ENCODE results near the gene AGBL3.

Gene AGBL3

DNA sequence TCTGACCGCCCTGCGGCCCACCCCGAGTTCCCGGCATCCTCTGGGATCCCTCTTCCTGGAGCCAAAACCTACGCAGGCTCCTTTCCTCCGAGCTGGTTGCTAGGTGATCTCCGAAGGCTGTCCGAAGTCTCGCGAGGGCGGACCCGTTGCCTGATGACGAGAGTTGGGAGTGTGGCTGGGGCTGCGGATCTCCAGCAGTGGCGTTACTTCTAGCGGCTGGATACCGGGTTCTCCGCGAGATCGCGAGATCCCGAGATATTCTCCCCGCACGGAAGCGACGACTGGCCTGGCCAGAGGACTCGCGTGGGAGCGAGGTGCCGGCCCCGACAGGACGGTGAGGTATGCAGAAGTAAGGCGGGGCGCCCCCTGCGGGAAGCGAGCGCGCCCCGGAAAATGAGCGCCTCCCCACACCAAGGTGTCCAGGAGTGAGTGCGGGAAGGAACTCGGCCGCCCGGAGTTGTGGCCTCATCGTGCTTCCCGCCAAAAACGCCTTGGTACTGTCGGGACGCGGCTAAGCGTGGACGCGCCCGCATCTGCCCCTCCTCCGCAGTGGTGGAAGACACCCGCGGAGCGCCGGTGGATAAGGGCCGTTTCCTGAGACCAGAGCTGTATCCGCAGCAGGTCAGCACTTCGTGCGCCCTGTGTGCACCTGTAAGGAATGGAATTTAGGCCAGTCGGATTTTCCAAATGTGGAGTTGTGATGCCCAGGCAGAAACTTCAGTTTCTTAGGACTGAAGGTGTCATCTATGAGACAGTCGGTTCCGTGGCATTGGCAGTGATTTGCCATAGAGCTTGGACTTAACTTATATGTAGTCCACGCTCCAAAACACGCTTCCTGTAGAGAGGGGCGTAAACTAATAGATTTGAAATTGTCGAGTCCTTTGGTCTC lies at the start of gene AGBL3:
AGBL3 (plus strand) TSS at position 146 of the 889 bp plus-strand sequence. CDS start 1,426 bp downstream, outside the sequence.
- peak; percentile 90 for DNase-seq

DNA sequence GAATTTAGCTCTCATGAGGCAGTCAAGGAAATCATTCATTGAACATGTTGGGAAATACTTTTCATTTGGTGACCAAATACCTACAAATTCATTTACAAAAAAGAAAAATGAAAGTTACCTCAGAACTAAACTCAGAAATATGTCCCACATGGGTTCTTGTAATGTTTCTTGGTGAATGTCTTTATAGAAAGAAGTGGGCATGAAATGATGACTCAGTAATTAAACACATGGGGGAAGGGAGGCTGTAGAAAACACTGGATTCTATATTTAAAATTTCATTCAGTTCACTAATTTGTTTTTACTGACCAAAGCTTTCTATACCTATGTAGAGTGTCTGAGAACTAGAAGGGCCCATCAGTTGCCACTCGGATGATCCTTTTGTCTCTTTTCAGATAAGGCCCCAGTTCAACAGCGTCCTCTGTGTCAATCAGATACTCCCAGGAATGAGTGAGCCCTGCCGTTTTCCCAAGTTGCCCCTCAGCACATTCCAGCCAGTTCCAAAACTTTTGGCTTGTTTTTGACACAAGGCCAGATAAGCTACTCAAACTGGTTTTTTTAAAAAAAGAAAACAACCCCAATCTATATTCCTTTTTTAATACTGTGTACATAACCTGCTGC lies 49.3 kb upstream of the AGBL3 start:
- DNase-seq, result no peak

- no peak for DNase-seq
Observed at GRCh38 chr7:134938141-134938540, 48.2 kb upstream of the AGBL3 start.

- DNase-seq, result no peak
Observed at GRCh38 chr7:134939136-134939535, 47.2 kb upstream of the AGBL3 start.

GRCh38 chr7:134940729-134941128 lies 45.6 kb upstream of the AGBL3 start:
- no peak for DNase-seq

DNA sequence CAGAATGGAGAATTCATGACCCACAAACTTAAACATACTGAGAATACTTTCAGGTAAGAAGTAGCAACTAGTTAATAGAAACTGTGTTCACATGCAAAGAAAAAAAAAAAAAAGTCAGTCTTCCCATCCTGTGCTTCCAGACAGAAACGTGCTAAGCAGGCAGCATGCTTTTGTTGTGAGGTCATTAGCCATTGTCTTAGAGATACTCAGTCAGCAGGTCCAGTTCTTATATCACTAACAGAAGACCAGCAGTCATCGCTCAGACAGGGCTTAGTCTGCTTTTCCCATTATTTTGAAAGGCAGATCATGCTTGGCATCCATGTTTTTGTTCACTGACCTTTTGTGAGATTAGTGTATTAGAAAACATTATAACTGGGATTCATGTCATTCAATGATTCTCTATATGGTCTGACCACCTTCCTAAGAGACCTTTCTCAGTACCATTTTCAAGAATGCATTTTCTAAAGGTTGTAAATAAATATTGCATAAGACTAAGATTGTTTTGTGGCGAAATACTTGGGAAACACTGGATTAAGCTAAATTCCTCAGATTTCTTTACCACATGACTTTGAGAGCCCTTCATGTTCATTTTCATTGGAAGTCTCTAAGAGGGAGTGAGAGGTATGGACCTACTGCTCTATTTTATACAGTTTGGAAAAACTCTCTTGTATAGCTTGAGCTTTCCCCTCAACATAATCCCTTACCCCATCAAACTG lies 45.0 kb upstream of the AGBL3 start:
- no peak for DNase-seq

DNA sequence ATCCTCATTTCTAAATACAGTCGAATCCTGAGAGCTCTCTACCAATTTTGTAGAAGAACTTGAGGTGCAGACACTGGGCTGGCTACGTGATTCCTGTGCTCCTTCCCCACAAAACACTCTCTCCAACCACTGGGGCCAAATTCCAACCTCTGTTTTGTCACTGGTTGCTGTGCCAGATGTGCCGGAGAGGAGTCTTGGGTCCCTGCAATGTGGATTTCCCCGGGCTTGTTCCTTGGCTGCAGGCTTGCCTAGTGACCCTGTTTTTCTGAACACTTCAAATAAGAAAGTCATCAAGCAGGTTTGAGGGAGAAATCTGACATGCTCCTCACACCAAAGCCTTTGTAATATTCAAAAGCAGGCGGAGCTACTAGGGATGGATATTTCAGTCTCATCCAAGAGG lies 44.4 kb upstream of the AGBL3 start:
- DNase-seq, result no peak

DNA sequence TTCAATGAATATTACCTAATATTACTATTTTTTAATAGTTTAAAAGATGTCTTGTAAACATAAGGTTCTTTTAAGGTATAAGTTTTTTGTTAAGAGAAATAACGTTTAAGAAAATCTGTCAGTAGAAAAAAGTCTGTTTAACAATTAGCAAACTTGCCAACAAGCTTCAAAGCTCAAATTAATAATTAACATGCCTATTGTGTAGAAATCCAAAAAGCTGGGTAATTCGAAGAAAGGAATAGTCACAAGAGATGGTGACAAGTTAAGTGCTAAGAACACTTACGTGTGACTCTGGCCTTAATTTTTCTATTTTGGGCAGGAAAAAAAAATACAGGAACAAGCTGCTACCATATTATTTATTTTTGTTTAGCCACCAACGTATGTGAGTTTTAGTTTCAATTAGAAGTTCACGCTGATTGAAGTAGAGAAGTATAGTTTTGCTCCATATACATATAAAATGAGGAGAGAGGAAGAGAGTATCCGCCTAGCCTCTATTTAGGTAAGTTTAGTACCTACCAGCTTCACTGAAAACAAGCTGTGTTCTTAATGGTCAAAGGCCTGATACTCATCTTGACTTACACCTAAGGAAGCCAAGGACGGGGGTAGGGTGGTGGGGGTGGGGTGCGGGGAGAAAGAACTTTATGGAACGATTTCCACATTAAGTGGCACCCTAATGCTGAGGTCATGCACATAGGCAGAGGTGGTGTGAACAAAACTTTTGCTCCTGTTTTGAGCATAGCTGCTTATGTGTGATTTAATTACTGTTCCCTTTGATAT lies 43.4 kb upstream of the AGBL3 start:
- DNase-seq, result no peak

GRCh38 chr7:134943785-134944400 lies 42.4 kb upstream of the AGBL3 start:
- no peak for DNase-seq

- no peak for DNase-seq
Observed at GRCh38 chr7:134945691-134946090, 40.6 kb upstream of the AGBL3 start.

DNA sequence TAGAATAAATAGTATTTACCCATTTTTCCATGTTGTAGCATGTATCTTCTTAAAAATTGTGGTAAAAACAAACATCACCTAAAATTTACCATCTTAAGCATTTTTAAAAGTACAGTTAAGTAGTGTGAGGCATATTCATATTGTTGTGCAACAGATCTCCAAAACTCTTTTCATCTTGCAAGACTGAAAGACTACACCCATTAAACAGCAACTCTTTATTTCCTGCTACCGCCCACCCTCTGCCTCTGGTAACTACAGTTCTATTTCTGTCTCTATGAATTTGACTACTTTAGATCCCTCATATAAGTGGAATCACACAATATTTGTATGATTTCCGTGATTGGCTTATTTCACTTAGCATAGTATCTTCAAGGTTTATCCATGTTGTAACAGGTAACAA lies 40.0 kb upstream of the AGBL3 start:
- DNase-seq, result peak; percentile 39

DNA sequence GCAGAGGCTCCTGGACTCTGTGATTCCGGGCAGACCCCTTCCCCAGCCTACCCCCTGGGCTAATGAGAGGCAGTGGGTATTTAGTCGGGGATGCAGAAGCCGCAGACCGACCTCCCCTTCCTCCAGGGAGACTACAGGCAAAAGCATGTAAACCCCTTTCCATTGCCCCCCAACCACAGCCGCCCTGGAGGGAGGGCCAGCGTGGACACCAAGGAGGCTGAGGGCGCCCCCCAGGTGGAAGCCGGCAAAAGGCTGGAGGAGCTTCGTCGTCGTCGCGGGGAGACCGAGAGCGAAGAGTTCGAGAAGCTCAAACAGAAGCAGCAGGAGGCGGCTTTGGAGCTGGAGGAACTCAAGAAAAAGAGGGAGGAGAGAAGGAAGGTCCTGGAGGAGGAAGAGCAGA lies 39.0 kb upstream of the AGBL3 start:
- no peak for DNase-seq

- DNase-seq, result no peak
Observed at GRCh38 chr7:134947831-134948230, 38.5 kb upstream of the AGBL3 start.

DNA sequence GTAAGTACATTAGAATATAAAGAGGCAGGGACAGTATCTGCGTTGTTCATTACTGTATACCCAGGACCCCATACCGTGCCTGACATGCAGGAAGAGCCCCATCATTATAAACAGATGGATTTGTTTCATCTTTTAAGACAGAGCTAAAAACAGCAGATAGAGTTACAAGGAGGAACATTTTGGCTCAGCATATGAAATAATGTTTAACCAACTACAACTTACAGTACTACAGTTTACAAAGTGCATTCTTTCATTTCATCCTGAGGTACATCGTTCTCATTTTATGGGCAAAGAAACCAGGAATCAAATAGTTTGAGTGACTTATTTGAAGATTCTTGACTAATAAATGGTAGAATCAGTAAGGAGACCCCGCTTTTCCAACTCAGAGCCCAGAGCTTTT lies 38.1 kb upstream of the AGBL3 start:
- no peak for DNase-seq

- DNase-seq, result no peak
Observed at GRCh38 chr7:134948736-134949135, 37.6 kb upstream of the AGBL3 start.

- no peak for DNase-seq
Observed at GRCh38 chr7:134949171-134949570, 37.1 kb upstream of the AGBL3 start.

DNA sequence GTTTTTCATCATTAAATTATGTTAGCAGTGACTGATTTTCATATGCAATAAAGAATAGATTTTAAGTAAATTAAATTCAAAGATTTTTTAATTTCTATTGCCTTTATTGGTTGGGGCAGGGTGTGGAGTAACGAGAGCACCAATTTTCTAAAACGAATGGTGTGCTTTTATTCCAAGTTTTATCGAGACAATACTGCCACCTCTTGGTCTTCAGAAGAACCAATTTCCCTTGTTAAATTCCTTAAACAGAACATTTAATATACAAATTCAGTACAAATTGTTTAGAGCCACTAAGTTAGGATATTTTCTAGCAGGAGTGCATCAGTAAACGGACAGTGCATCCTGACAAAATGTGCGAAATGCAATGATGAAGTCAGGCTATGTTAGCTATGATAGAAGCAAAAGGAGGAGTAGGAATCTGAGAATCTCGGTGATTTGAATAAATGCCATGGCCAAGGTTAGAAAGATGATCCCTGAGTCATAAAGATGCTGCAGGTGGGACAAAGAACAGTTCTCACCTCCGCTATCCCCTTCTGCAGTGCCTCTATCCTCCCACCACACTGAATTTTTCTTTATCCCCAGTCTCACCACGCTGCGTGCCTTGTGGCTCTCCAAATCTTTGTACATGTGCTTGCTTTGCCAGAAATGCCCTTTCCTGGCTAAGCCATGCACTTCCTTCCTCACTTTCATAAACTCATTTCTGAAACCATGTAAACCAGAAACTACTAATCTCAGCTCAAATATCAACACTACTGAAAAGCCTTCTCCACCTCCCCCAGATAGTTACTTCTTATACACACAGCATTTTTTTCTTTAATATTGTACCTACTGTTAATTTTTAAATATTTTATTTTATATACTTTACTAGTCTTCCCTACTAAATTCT lies 31.9 kb upstream of the AGBL3 start:
- no peak for DNase-seq

GRCh38 chr7:134957005-134957404 lies 29.3 kb upstream of the AGBL3 start:
- no peak for DNase-seq

GRCh38 chr7:134959810-134960209 lies 26.5 kb upstream of the AGBL3 start:
- DNase-seq, result no peak

- no peak for DNase-seq
Observed at GRCh38 chr7:134962270-134962780, 24.0 kb upstream of the AGBL3 start.

DNA sequence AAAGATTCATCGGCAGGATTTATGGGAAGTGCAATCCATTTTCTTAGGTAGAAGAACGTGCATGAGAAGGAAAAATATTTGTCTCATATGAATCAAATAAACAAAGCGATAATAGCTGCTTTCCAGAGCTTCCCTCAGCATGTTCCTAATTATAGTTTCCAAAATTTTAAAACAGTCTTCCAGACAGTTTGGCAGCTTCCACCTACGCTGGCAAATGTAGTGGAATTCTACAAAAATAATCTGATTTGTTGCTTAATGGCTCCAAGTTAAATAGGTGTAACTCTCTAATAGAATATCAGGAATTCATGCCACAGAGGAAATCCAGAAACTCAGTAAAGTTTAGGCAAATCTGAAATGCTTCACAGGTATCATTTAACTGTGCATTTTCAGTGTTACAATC lies 23.3 kb upstream of the AGBL3 start:
- DNase-seq, result no peak

Data from activated naive CD4-positive, alpha-beta T cell treated with anti-CD3 and anti-CD28 coated beads, Interleukin-2, amount 50 U/mL, for 16 hours (primary cell).